Prostate gland (tissue), 2 donors: ENCODE measurements around the gene ABCC2. TPM values are rescaled to one million over a fixed set of nuclear protein-coding genes. Genes with fewer than 3 reads are reported as not detected.

Experiments
- DNase-seq: peaks from one replicate; pipeline ENCODE4 v3.0.0-alpha.2; 2019; ENCODE audit warnings: low spot score
- H3K27ac ChIP-seq, 2 donors: fragments of 200-600 bp; sonication (generic); 2 replicates each; pipeline ENCODE4 v1.5.1; 2017 to 2019
- H3K27me3 ChIP-seq: fragments of 200-600 bp; sonication (generic); replicated peaks from 2 replicates; pipeline ENCODE4 v1.5.1; 2019; ENCODE audit not compliant: insufficient read depth
- H3K36me3 ChIP-seq, 2 donors: fragments of 200-600 bp; sonication (generic); 1 replicate in 1 of 2; 2 replicates in 1 of 2; pipeline versions ENCODE4 v1.5.1 to v1.8.1; 2017 to 2019
- H3K4me1 ChIP-seq: fragments of 200-600 bp; sonication (generic); replicated peaks from 2 replicates; pipeline ENCODE4 v1.5.1; 2019
- H3K4me3 ChIP-seq, 2 donors: fragments of 200-600 bp; sonication (generic); 2 replicates each; pipeline ENCODE4 v1.5.1; 2017 to 2019
- H3K9me3 ChIP-seq: fragments of 200-600 bp; sonication (generic); 2 replicates; pipeline ENCODE4 v1.5.1; 2017
- CTCF ChIP-seq, 4 experiments: fragments of 200-600 bp in 2 of 4; fragments of 450-650 bp in 2 of 4; sonication (generic) in 2 of 4; IDR thresholded peaks; 1 replicate in 3 of 4; 2 replicates in 1 of 4; pipeline ENCODE4 v1.5.1; 2016 to 2019; ENCODE audit warnings: antibody characterized with exemption in 4 of 4, mild to moderate bottlenecking in 2 of 4, moderate library complexity in 2 of 4
- POLR2A ChIP-seq: fragments of 450-650 bp; IDR thresholded peaks from one replicate; pipeline ENCODE4 v1.6.1; 2016; ENCODE audit warnings: antibody characterized with exemption, mild to moderate bottlenecking
- POLR2AphosphoS5 ChIP-seq: sonication (generic); formaldehyde crosslinking; IDR thresholded peaks from one replicate; pipeline ENCODE4 v1.6.1; 2017; ENCODE audit warnings: antibody characterized with exemption
- WGBS: methylation state at CpG from one replicate; pipeline ENCODE4 v1.1.5; 2018; 5-methylcytosine and 5-hydroxymethylcytosine counted together
- intact Hi-C: fragments of 100-400 bp; cut with DNase I; formaldehyde crosslinking; loops from one replicate; pipeline ENCODE4 v1.14.2; 2022
- total RNA-seq, 2 donors: library from RNA; depleted of rRNA; stranded (reverse); fragments of >200 nt; gene quantifications; one replicate each; pipeline ENCODE4 v1.1.0, GENCODE V29; 2016

ABCC2 gene
- total RNA-seq, 2 donors from 2014 or later, result 0.14 to 0.74 TPM

GRCh38 chr10:99754670-99755069 lies 27.8 kb upstream of the ABCC2 start:
- intact Hi-C loops, result no loop called here
- H3K4me1 ChIP-seq, result no peaks in the 10 kb centered on the region
- no peaks in the 10 kb centered on the region for H3K9me3 ChIP-seq
- H3K4me3 ChIP-seq, result no peak overlapping the region
- DNase-seq, result no peak
- TF ChIP-seq POLR2AphosphoS5 (no peak), CTCF (IDR thresholded peaks at IDR 0.05) (no peak), POLR2A (no peak)
- peaks cover 0 to 6% of the 10 kb centered on the region in 2 donors for H3K36me3 ChIP-seq
- WGBS, result 84% methylated on average over 1 of the region's 1 CpG
- no peaks in the 10 kb centered on the region for H3K27me3 ChIP-seq
- no peak overlapping the region for H3K27ac ChIP-seq

DNA sequence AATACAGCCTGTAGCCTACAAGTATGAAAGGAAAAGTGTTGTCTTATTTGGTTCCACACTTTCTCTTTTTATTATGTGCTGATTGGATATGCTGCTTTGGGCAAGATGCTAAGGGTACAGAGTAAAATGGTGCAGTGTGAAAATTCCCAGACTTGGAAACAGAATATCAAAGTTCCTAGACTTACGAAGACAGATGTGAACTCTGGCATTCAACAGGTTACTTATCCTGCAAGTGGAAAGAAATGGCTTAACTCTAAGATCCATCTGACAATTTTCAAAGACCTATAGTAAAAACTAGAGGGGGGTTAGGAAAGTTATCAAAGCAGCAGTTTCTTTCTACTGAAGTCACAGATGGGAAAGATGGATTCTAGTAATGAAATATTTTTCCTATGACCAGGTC lies 26.3 kb upstream of the ABCC2 start:
- 100% methylated on average over 1 of the region's 1 CpG for WGBS
- intact Hi-C loops, result no loop called here
- H3K27ac ChIP-seq, result no peak overlapping the region
- DNase-seq, result no peak
- H3K27me3 ChIP-seq, result no peaks in the 10 kb centered on the region
- TF ChIP-seq POLR2AphosphoS5 (no peak), POLR2A (no peak), CTCF (IDR thresholded peaks at IDR 0.05) (no peak)
- no peaks in the 10 kb centered on the region for H3K9me3 ChIP-seq
- H3K4me3 ChIP-seq, result no peak overlapping the region
- H3K4me1 ChIP-seq, result no peaks in the 10 kb centered on the region
- peaks cover 0 to 5% of the 10 kb centered on the region in 2 donors for H3K36me3 ChIP-seq

- intact Hi-C loops, result no loop called here
- Histone ChIP-seq H3K9me3 (no peaks in the 10 kb centered on the region), H3K4me3 (no peak overlapping the region), H3K27ac (no peak overlapping the region), H3K36me3 (no peaks in the 10 kb centered on the region), H3K4me1 (no peaks in the 10 kb centered on the region), H3K27me3 (no peaks in the 10 kb centered on the region)
- TF ChIP-seq POLR2A (no peak), POLR2AphosphoS5 (no peak), CTCF (IDR thresholded peaks at IDR 0.05) (no peak)
- 94% methylated on average over 2 of the region's 2 CpGs for WGBS
- DNase-seq, result no peak
These were observed 24.1 kb upstream of the ABCC2 start for GRCh38 chr10:99758211-99758891.

GRCh38 chr10:99760321-99760720 lies 22.1 kb upstream of the ABCC2 start:
- 41% methylated on average over 1 of the region's 1 CpG for WGBS
- Histone ChIP-seq H3K27me3 (no peaks in the 10 kb centered on the region), H3K4me3 (no peak overlapping the region), H3K9me3 (no peaks in the 10 kb centered on the region), H3K36me3 (no peaks in the 10 kb centered on the region), H3K4me1 (no peaks in the 10 kb centered on the region), H3K27ac (no peak overlapping the region)
- intact Hi-C loops, result no loop called here
- DNase-seq, result no peak
- TF ChIP-seq POLR2A (no peak), POLR2AphosphoS5 (no peak), CTCF (IDR thresholded peaks at IDR 0.05) (no peak)

DNA sequence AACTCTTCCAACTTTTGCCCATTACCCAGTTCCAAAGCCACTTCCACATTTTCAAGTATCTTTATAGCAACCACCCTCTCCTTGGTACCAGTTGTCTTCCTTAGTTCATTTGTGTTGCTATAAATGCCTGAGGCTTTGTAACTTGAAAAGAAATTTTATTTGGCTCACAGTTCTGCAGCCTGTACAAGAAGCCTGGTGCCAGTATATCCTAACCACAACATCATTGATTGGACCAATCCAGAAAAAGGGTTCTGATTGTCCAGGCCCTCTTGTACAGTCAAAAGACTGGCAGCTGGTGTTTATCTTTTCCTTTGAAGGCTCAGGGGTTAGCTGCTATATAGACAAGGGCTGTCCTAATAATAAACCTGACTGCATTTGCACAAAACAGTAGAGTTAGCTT lies 21.1 kb upstream of the ABCC2 start:
- intact Hi-C loops, result no loop called here
- no peak for TF ChIP-seq CTCF (IDR thresholded peaks at IDR 0.05)
- no peak for TF ChIP-seq POLR2A
- TF ChIP-seq POLR2AphosphoS5, result no peak
- no peak overlapping the region for H3K4me3 ChIP-seq
- no peaks in the 10 kb centered on the region for H3K36me3 ChIP-seq
- no peak overlapping the region for H3K27ac ChIP-seq
- no peaks in the 10 kb centered on the region for H3K9me3 ChIP-seq
- DNase-seq, result no peak
- H3K4me1 ChIP-seq, result no peaks in the 10 kb centered on the region
- no peaks in the 10 kb centered on the region for H3K27me3 ChIP-seq
